HEK293 (cell line): ENCODE results near the gene RAD17.

Source experiments
- CTCF ChIA-PET: fragments of 350-600 bp; formaldehyde crosslinking; extraction: SDS; loops from one replicate; lab custom pipeline; 2021; ENCODE audit warnings: antibody characterized with exemption; lab: Yijun Ruan, JAX
- POLR2A ChIA-PET: fragments of 300-600 bp; formaldehyde crosslinking; extraction: SDS; loops from one replicate; lab custom pipeline; 2020; ENCODE audit warnings: antibody characterized with exemption, inconsistent platforms; lab: Yijun Ruan, JAX
- H3K27ac ChIP-seq: fragments of 200-500 bp; sonication (Bioruptor generic); 2 replicates; pipeline ENCODE4 v1.5.1; 2014; ENCODE audit warnings: low read depth, low read length, control low read depth, inconsistent platforms; ENCODE audit errors: extremely low read depth
- H3K36me3 ChIP-seq, 2 experiments: fragments of 200-500 bp in 1 of 2; sonication (Bioruptor generic) in 1 of 2; 1 replicate in 1 of 2; 2 replicates in 1 of 2; pipeline ENCODE4 v1.5.1; 2014 to 2017; ENCODE audit warnings: inconsistent platforms in 2 of 2, low read length in 2 of 2; ENCODE audit not compliant: control insufficient read depth in 2 of 2, insufficient read depth in 1 of 2
- H3K4me1 ChIP-seq: fragments of 200-500 bp; sonication (Bioruptor generic); 2 replicates; pipeline ENCODE4 v1.5.1; 2014; ENCODE audit warnings: mild to moderate bottlenecking, low read length, inconsistent platforms; ENCODE audit not compliant: control insufficient read depth, insufficient read depth
- H3K4me3 ChIP-seq: 2 replicates; pipeline ENCODE4 v1.5.1; 2011; ENCODE audit warnings: low read depth, mild to moderate bottlenecking, control low read depth, low read length, moderate library complexity
- H3K9me3 ChIP-seq: fragments of 200-500 bp; sonication (Bioruptor generic); 2 replicates; pipeline ENCODE4 v1.5.1; 2014; ENCODE audit warnings: low read depth, low read length, inconsistent platforms; ENCODE audit not compliant: control insufficient read depth, insufficient read depth
- SCRT1 ChIP-seq: fragments of 450-650 bp; formaldehyde crosslinking; IDR thresholded peaks from 2 replicates; pipeline ENCODE4 v1.5.1; 2016; ENCODE audit warnings: missing biosample characterization, missing genetic modification characterization, borderline replicate concordance
- SCRT2 ChIP-seq: fragments of 450-650 bp; formaldehyde crosslinking; IDR thresholded peaks from 2 replicates; pipeline ENCODE4 v1.5.1; 2016; ENCODE audit warnings: missing biosample characterization, missing genetic modification characterization
- SP7 ChIP-seq: fragments of 450-650 bp; formaldehyde crosslinking; IDR thresholded peaks from 2 replicates; pipeline ENCODE4 v1.5.1; 2016; ENCODE audit warnings: missing biosample characterization, missing genetic modification characterization
- ZBTB17 ChIP-seq: fragments of 450-650 bp; formaldehyde crosslinking; IDR thresholded peaks from 2 replicates; pipeline ENCODE4 v1.5.1; 2016; ENCODE audit warnings: missing biosample characterization, missing genetic modification characterization
- ZEB2 ChIP-seq: fragments of 450-650 bp; formaldehyde crosslinking; IDR thresholded peaks from 2 replicates; pipeline ENCODE4 v1.5.1; 2016; ENCODE audit warnings: missing biosample characterization, missing genetic modification characterization
- ZFHX2 ChIP-seq: fragments of 450-650 bp; formaldehyde crosslinking; conservative IDR thresholded peaks from 2 replicates; pipeline ENCODE4 v1.5.1; 2016; ENCODE audit warnings: missing biosample characterization, missing genetic modification characterization
- ZFP3 ChIP-seq: fragments of 450-650 bp; formaldehyde crosslinking; IDR thresholded peaks from 2 replicates; pipeline ENCODE4 v1.5.1; 2016; ENCODE audit warnings: low read depth, missing biosample characterization, missing genetic modification characterization
- ZIC2 ChIP-seq: fragments of 450-650 bp; formaldehyde crosslinking; IDR thresholded peaks from 2 replicates; pipeline ENCODE4 v1.5.1; 2016; ENCODE audit warnings: missing biosample characterization, missing genetic modification characterization
- ZNF157 ChIP-seq: fragments of 450-650 bp; formaldehyde crosslinking; IDR thresholded peaks from 2 replicates; pipeline ENCODE4 v1.5.1; 2016; ENCODE audit warnings: missing biosample characterization, missing genetic modification characterization
- ZNF174 ChIP-seq: fragments of 450-650 bp; formaldehyde crosslinking; IDR thresholded peaks from 2 replicates; pipeline ENCODE4 v1.5.0; 2017; ENCODE audit warnings: missing biosample characterization, mild to moderate bottlenecking, missing genetic modification characterization
- ZNF223 ChIP-seq: fragments of 450-650 bp; formaldehyde crosslinking; IDR thresholded peaks from 2 replicates; pipeline ENCODE4 v1.5.1; 2016; ENCODE audit warnings: missing biosample characterization, missing genetic modification characterization
- ZNF23 ChIP-seq: fragments of 450-650 bp; formaldehyde crosslinking; IDR thresholded peaks from 2 replicates; pipeline ENCODE4 v1.5.1; 2016; ENCODE audit warnings: missing biosample characterization, missing genetic modification characterization, borderline replicate concordance
- ZNF239 ChIP-seq: fragments of 450-650 bp; formaldehyde crosslinking; IDR thresholded peaks from 2 replicates; pipeline ENCODE4 v1.5.1; 2016; ENCODE audit warnings: missing biosample characterization, missing genetic modification characterization
- ZNF274 ChIP-seq, 2 experiments: fragments of 200-500 bp in 1 of 2; fragments of 450-650 bp in 1 of 2; sonication (Bioruptor generic) in 1 of 2; formaldehyde crosslinking in 1 of 2; IDR thresholded peaks; 2 replicates each; pipeline versions ENCODE4 v1.5.1 to v1.6.1; 2014 to 2016; ENCODE audit warnings: borderline replicate concordance in 1 of 2, inconsistent platforms in 1 of 2, low read length in 1 of 2, missing biosample characterization in 1 of 2, missing genetic modification characterization in 1 of 2
- ZNF292 ChIP-seq: fragments of 450-650 bp; formaldehyde crosslinking; IDR thresholded peaks from 2 replicates; pipeline ENCODE4 v1.5.1; 2016; ENCODE audit warnings: low read depth, missing biosample characterization, missing genetic modification characterization, borderline replicate concordance
- ZNF311 ChIP-seq: fragments of 450-650 bp; formaldehyde crosslinking; IDR thresholded peaks from 2 replicates; pipeline ENCODE4 v1.5.1; 2017; ENCODE audit warnings: missing biosample characterization, missing genetic modification characterization, borderline replicate concordance
- ZNF335 ChIP-seq: fragments of 450-650 bp; formaldehyde crosslinking; conservative IDR thresholded peaks from 2 replicates; pipeline ENCODE4 v1.5.1; 2016; ENCODE audit warnings: missing biosample characterization, missing genetic modification characterization
- ZNF391 ChIP-seq: fragments of 450-650 bp; formaldehyde crosslinking; IDR thresholded peaks from 2 replicates; pipeline ENCODE4 v1.5.1; 2016; ENCODE audit warnings: low read depth, missing biosample characterization, missing genetic modification characterization, borderline replicate concordance
- ZNF423 ChIP-seq: fragments of 450-650 bp; formaldehyde crosslinking; IDR thresholded peaks from 2 replicates; pipeline ENCODE4 v1.5.1; 2016; ENCODE audit warnings: missing biosample characterization, missing genetic modification characterization
- ZNF48 ChIP-seq: fragments of 450-650 bp; formaldehyde crosslinking; IDR thresholded peaks from 2 replicates; pipeline ENCODE4 v1.5.1; 2016; ENCODE audit warnings: missing biosample characterization, missing genetic modification characterization
- ZNF549 ChIP-seq: fragments of 450-650 bp; IDR thresholded peaks from 2 replicates; pipeline ENCODE4 v1.5.1; 2018; ENCODE audit warnings: missing biosample characterization, missing genetic modification characterization, mild to moderate bottlenecking, inconsistent platforms, moderate library complexity
- ZNF654 ChIP-seq: fragments of 450-650 bp; formaldehyde crosslinking; IDR thresholded peaks from 2 replicates; pipeline ENCODE4 v1.5.1; 2016; ENCODE audit warnings: low read depth, missing biosample characterization, missing genetic modification characterization
- ZNF785 ChIP-seq: fragments of 450-650 bp; formaldehyde crosslinking; IDR thresholded peaks from 2 replicates; pipeline ENCODE4 v1.5.1; 2016; ENCODE audit warnings: missing biosample characterization, missing genetic modification characterization
- TF ChIP-seq, protein P1 (sequence below): fragments of 450-650 bp; formaldehyde crosslinking; optimal IDR thresholded peaks from 2 replicates; pipeline ENCODE3; 2016; ENCODE audit warnings: missing biosample characterization, mild to moderate bottlenecking, missing genetic modification characterization
- TF ChIP-seq, protein P2 (sequence below): fragments of 450-650 bp; formaldehyde crosslinking; IDR thresholded peaks from 2 replicates; pipeline ENCODE4 v1.5.1; 2016; ENCODE audit warnings: missing biosample characterization, missing genetic modification characterization
- TF ChIP-seq, protein P3 (sequence below): fragments of 450-650 bp; formaldehyde crosslinking; IDR thresholded peaks from 2 replicates; pipeline ENCODE4 v1.5.1; 2016; ENCODE audit warnings: missing biosample characterization, missing genetic modification characterization, low read depth

The RAD17 gene

DNA sequence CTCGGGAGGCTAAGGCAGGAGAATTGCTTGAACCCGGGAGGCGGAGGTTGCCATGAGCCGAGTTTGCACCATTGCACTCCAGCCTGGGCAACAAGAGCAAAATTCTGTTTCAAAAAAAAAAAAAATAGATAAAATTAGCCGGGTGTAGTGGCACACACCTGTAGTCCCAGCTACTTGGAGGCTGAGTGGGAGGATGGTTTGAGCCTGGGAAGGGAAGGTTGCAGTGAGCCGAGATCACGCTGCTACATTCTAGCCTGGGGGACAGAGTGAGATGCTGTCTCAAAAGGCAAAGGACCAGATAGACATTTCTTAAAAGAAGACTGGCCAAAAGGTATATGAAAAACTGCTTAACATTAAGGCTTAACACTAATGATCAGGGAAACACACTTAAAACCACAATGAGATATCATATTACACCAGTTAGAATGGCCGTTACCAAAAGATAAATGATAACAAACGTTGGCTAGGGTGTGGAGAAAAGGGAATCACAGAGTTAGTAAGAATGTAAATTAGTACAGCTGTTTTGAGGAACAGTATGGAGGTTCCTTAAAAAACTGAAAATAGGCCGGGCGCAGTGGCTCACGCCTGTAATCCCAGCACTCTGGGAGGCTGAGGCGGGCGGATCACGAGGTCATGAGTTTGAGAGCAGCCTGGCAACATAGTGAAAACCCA is 35.2 kb downstream of the RAD17 start:
- TF ChIP-seq ZNF239 (tag by site-specific recombination), result no peak
- no peak for TF ChIP-seq ZIC2
- TF ChIP-seq, protein P1, sequence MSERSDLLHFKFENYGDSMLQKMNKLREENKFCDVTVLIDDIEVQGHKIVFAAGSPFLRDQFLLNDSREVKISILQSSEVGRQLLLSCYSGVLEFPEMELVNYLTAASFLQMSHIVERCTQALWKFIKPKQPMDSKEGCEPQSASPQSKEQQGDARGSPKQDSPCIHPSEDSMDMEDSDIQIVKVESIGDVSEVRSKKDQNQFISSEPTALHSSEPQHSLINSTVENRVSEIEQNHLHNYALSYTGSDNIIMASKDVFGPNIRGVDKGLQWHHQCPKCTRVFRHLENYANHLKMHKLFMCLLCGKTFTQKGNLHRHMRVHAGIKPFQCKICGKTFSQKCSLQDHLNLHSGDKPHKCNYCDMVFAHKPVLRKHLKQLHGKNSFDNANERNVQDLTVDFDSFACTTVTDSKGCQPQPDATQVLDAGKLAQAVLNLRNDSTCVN (tag by site-specific recombination), result no peak
- TF ChIP-seq ZEB2 (tag by site-specific recombination), result 0 out of 2 replicates have a peak, but pooled peaks have one; percentile 21
- TF ChIP-seq ZNF292 (tag by site-specific recombination), result no peak
- TF ChIP-seq ZNF785 (tag by site-specific recombination), result no peak
- TF ChIP-seq ZNF335 (tag by site-specific recombination), result no peak
- 0 out of 2 replicates have a peak, but pooled peaks have one; percentile 63 for TF ChIP-seq SCRT1 (tag by site-specific recombination)
- TF ChIP-seq ZNF157 (tag by site-specific recombination), result no peak
- 0 out of 2 replicates have a peak, but pooled peaks have one; percentile 25 for TF ChIP-seq SP7 (tag by site-specific recombination)
- TF ChIP-seq ZNF274 (IDR thresholded peaks at IDR 0.05; ENCODE audit: low read length), result no peak
- TF ChIP-seq ZNF274 (tag by site-specific recombination; IDR thresholded peaks at IDR 0.05; ENCODE audit: borderline replicate concordance), result no peak
- no peak for TF ChIP-seq ZNF174 (tag by site-specific recombination)
- TF ChIP-seq, protein P2, sequence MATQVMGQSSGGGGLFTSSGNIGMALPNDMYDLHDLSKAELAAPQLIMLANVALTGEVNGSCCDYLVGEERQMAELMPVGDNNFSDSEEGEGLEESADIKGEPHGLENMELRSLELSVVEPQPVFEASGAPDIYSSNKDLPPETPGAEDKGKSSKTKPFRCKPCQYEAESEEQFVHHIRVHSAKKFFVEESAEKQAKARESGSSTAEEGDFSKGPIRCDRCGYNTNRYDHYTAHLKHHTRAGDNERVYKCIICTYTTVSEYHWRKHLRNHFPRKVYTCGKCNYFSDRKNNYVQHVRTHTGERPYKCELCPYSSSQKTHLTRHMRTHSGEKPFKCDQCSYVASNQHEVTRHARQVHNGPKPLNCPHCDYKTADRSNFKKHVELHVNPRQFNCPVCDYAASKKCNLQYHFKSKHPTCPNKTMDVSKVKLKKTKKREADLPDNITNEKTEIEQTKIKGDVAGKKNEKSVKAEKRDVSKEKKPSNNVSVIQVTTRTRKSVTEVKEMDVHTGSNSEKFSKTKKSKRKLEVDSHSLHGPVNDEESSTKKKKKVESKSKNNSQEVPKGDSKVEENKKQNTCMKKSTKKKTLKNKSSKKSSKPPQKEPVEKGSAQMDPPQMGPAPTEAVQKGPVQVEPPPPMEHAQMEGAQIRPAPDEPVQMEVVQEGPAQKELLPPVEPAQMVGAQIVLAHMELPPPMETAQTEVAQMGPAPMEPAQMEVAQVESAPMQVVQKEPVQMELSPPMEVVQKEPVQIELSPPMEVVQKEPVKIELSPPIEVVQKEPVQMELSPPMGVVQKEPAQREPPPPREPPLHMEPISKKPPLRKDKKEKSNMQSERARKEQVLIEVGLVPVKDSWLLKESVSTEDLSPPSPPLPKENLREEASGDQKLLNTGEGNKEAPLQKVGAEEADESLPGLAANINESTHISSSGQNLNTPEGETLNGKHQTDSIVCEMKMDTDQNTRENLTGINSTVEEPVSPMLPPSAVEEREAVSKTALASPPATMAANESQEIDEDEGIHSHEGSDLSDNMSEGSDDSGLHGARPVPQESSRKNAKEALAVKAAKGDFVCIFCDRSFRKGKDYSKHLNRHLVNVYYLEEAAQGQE, result no peak
- TF ChIP-seq SCRT2 (tag by site-specific recombination), result peak; percentile 34; the same call in 1 of the 2 replicates
- no peak for TF ChIP-seq ZNF48 (tag by site-specific recombination)
- 0 out of 2 replicates have a peak, but pooled peaks have one; percentile 2 for TF ChIP-seq ZFHX2 (tag by site-specific recombination)
- TF ChIP-seq ZNF223, result no peak
- POLR2A ChIA-PET, result no interaction called here
- peaks cover 24 to 37% of the 10 kb centered on the region in 2 experiments for H3K36me3 ChIP-seq
- no peaks in the 10 kb centered on the region for H3K9me3 ChIP-seq
- H3K27ac ChIP-seq, result no peak overlapping the region
- no peaks in the 10 kb centered on the region; the same call in 1 of the 2 replicates for H3K4me1 ChIP-seq
- CTCF ChIA-PET, result interaction anchor here (0.6 kb wide), 1 partner anchor 125 kb away, joined by 3 read pairs; no protein-coding TSS in a partner anchor
- no peak overlapping the region for H3K4me3 ChIP-seq

DNA sequence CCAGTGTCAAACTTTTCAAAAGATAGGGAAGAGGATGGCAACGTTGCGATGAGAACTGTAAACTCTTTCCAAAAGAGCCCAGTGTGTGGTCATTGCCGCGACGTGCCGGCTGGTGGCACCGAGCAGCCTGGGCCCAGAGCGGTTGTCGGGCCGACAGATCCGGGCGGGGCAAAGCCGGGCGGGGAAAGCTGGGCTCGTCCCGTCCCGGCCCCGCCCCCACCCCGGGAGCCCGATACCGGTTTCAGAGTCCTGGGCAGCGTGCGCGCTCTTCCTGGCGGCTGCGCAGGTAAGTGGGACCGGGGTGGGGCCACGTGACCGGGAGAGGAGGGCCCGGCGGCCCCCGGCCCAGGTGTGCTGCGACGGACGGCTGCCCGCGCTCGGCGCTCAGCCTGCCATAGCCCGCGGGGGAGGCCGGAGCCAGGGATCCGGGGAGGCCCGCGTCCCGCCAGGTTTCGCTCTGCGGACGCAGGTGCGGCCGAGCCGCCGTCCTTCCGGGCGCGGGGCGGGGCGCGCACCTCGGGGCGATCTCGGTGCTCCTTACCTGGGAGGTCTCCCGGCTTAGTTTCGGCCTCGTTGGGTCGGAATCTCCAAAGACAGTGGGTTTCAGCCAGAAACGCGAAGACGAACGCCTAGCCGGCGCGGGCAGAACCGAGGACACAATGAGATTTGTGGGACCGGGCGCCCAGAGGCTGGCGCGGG is 45.4 kb downstream of the RAD17 start, which contains the start of gene MARVELD2:
Gene MARVELD2, plus strand, starts transcription at position 232 of the 699 bp plus-strand sequence. CDS start 4,270 bp downstream, outside the sequence.
- ChIA-PET POLR2A (no interaction called here), CTCF (interaction anchor here (0.6 kb wide), 1 partner anchor 453 kb away, joined by 4 read pairs; no protein-coding TSS in a partner anchor)
- Histone ChIP-seq H3K9me3 (no peaks in the 10 kb centered on the region), H3K36me3 (peaks cover 7 to 56% of the 10 kb centered on the region in 2 experiments; a peak in 2 of 3 replicates), H3K27ac (peak within 1 kb of the TSS; percentile 88), H3K4me1 (no peaks in the 10 kb centered on the region; the same call in 1 of the 2 replicates), H3K4me3 (peak within 1 kb of the TSS; percentile 79)
- TF ChIP-seq ZNF549 (tag by site-specific recombination) (peak; percentile 72), ZNF391 (tag by site-specific recombination) (no peak), ZBTB17 (tag by site-specific recombination) (peak; percentile 95), ZNF423 (tag by site-specific recombination) (0 out of 2 replicates have a peak, but pooled peaks have one; percentile 10), ZFP3 (tag by site-specific recombination) (no peak), ZEB2 (tag by site-specific recombination) (peak; percentile 92), ZNF311 (tag by site-specific recombination) (no peak), ZNF654 (tag by site-specific recombination) (peak; percentile 16), ZNF23 (tag by site-specific recombination) (no peak)
- TF ChIP-seq, protein P3, sequence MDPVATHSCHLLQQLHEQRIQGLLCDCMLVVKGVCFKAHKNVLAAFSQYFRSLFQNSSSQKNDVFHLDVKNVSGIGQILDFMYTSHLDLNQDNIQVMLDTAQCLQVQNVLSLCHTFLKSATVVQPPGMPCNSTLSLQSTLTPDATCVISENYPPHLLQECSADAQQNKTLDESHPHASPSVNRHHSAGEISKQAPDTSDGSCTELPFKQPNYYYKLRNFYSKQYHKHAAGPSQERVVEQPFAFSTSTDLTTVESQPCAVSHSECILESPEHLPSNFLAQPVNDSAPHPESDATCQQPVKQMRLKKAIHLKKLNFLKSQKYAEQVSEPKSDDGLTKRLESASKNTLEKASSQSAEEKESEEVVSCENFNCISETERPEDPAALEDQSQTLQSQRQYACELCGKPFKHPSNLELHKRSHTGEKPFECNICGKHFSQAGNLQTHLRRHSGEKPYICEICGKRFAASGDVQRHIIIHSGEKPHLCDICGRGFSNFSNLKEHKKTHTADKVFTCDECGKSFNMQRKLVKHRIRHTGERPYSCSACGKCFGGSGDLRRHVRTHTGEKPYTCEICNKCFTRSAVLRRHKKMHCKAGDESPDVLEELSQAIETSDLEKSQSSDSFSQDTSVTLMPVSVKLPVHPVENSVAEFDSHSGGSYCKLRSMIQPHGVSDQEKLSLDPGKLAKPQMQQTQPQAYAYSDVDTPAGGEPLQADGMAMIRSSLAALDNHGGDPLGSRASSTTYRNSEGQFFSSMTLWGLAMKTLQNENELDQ (tag by site-specific recombination), result no peak
